ENCODE measurements around the gene MTMR1.

MTMR1 gene

DNA sequence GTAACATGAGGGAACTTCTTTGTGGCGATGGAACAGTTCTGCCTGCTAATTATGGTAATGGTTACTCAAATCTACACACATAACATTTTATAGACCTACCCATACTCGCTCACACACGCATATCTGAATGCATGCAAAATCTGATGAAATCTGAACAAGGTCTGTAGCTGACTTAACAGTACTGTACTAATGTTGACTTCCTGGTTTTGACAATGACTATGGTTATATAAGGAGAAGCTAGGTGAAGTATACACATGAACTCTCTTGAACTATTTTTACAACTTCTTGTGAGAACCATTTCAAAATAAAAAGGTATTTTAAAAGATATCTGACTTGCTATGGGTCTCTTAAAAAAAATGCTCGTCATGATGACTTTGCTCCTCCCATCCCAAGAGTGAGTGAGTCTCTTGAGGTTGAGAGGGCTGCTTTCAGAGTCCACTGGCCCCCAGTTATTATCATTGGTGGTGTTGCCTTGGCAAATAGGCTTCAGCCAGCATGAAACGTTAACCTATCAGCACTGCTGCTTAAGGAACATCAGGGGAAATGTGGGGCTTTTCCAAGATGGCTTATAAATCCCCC is 99.8 kb downstream of the MTMR1 start:
- DNase-seq: no peak

DNA sequence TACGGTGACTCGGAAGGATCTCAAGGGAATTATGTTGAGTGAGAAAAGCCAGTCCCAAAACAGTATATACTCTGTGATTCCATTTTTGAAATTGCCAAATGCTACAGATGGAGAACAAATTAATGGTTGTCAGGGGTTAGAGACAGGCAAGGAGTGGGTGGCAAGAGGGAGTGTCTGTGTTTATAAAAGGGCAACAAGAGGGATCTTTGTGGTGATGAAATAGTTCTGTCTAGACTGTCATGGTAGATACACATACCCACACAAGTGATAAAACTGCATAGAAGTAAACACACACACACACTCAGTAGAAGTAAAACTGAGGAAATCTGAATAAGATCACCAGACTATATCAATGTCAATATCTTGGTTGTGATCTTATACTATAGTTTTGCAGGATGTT is 112.5 kb downstream of the MTMR1 start:
- no peak for DNase-seq

DNA sequence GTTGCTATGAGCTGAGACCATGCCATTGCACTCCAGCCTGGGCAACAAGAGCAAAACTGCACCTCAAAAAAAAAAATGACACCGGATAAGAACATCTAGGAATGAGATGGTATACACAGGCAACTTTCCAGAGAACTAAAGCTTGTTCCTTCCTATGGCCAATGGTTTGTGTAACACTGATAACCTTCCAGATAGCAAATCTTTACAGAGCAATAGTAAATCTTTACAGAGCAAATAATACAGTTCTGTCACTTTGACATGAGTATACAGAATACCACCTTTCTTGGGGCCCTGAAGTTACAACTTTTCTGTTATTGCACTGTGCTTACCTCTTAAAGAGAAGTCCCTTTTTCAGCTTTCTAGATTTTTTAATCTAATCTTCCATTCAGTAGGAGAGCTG is 113.6 kb downstream of the MTMR1 start:
- no peak for DNase-seq

DNA sequence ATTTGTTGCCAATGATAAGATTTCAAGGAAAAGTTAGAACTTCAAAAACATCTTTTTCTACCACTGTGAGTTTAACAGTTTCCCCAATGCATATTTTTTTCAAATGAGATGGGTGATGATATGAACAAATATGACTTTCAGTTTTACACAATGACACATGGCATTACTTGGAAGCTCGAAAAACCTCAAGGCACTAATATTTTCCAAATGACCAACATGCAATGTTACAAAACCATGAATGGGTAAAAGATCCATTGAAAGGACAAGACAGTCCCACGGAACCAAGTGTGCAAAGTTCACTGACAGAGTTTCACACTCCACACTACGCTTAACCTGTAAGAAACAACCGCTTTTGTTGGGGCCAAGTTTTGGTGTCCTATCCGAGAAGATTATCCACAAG is 120.7 kb downstream of the MTMR1 start:
- no peak for DNase-seq

Data from CD4-positive, alpha-beta T cell treated with Interleukin-12 subunit alpha and Interleukin-12 subunit beta, for 1 hour (primary cell).